Stimulated activated CD4-positive, alpha-beta T cell treated with anti-CD3 and anti-CD28 coated beads, Interleukin-1b, Interleukin-23, amount 100 ng/mL, for 24 hours (primary cell): ENCODE data around the gene LMAN1L.

ENCODE experiments used
- DNase-seq, 4 experiments: peaks; one replicate each; pipeline ENCODE4 v3.0.0-alpha.2; 2020; ENCODE audit warnings: low read depth in 4 of 4, low spot score in 1 of 4

Gene LMAN1L

GRCh38 chr15:74833376-74834107, 20.9 kb downstream of the LMAN1L start:
- no peak for DNase-seq

- DNase-seq: peak in 1 of 4 experiments; percentile 32
Observed at GRCh38 chr15:74835312-74835823, 22.7 kb downstream of the LMAN1L start.

GRCh38 chr15:74836846-74837245, 24.2 kb downstream of the LMAN1L start:
- DNase-seq: no peak

GRCh38 chr15:74837482-74838136, 25.0 kb downstream of the LMAN1L start:
- no peak for DNase-seq

GRCh38 chr15:74838137-74838516, 25.5 kb downstream of the LMAN1L start:
- no peak for DNase-seq

- DNase-seq: no peak
Observed at GRCh38 chr15:74838746-74839525, 26.3 kb downstream of the LMAN1L start.

GRCh38 chr15:74839526-74840395, 27.1 kb downstream of the LMAN1L start:
- no peak for DNase-seq

- no peak for DNase-seq
Observed at GRCh38 chr15:74840851-74841775, 28.5 kb downstream of the LMAN1L start.

- no peak for DNase-seq
Observed at GRCh38 chr15:74841891-74842373, 29.3 kb downstream of the LMAN1L start.

- DNase-seq: peak; percentile 81 to 92 (median 85)
Observed at GRCh38 chr15:74842581-74843444, 30.2 kb downstream of the LMAN1L start, which contains the start of gene ULK3. TSS of gene ULK3 (minus strand) at chr15:74843156. CDS start at chr15:74843105, 51 bp downstream.

- no peak for DNase-seq
Observed at GRCh38 chr15:74843445-74843828, 30.8 kb downstream of the LMAN1L start.

- DNase-seq: no peak
Observed at GRCh38 chr15:74843891-74844299, 31.3 kb downstream of the LMAN1L start.

- DNase-seq: no peak
Observed at GRCh38 chr15:74844319-74845207, 31.9 kb downstream of the LMAN1L start.

- DNase-seq: peak in 2 of 4 experiments; percentile 36 to 40
Observed at GRCh38 chr15:74845208-74845568, 32.6 kb downstream of the LMAN1L start.

- no peak for DNase-seq
Observed at GRCh38 chr15:74845581-74845980, 32.9 kb downstream of the LMAN1L start.

- DNase-seq: no peak
Observed at GRCh38 chr15:74847432-74847831, 34.8 kb downstream of the LMAN1L start.

- DNase-seq: no peak
Observed at GRCh38 chr15:74850393-74850792, 37.8 kb downstream of the LMAN1L start.

- DNase-seq: no peak
Observed at GRCh38 chr15:74851960-74852359, 39.3 kb downstream of the LMAN1L start.
